GM12878 (cell line): ENCODE results near the gene TAAR2. TPM values are rescaled to one million over a fixed set of nuclear protein-coding genes. Genes with fewer than 3 reads are reported as not detected.

Experiments
- ATAC-seq: fragments of 200-7000 bp; cut with Tn5 transposase; 3 replicates; pipeline ENCODE4 v1.9.1; 2020; ENCODE audit warnings: mild to moderate bottlenecking, moderate library complexity
- BruUV-seq: library from RNA; stranded (reverse); fragments of 400-500 nt; replicated peaks from 2 replicates; lab custom pipeline; 2021; lab: Mats Ljungman, UMichigan
- CTCF ChIA-PET: fragments of 300-600 bp; sonication (Branson Sonifier 250); formaldehyde crosslinking; extraction: SDS; loops from one replicate; lab custom pipeline; 2021; ENCODE audit warnings: inconsistent platforms; lab: Yijun Ruan, JAX
- POLR2A ChIA-PET: fragments of 350-600 bp; formaldehyde crosslinking; extraction: SDS; loops from one replicate; lab custom pipeline; 2021; ENCODE audit warnings: inconsistent platforms; lab: Charles Lee
- RAD21 ChIA-PET: fragments of 300-600 bp; sonication (Branson Sonifier 250); formaldehyde crosslinking; loops from one replicate; lab custom pipeline; 2023; ENCODE audit warnings: antibody characterized with exemption; ENCODE audit not compliant: unreplicated experiment; lab: Charles Lee
- SMC1A ChIA-PET: fragments of 300-600 bp; sonication (Branson Sonifier 250); formaldehyde crosslinking; loops from one replicate; lab custom pipeline; 2023; ENCODE audit not compliant: unreplicated experiment, uncharacterized antibody; lab: Charles Lee
- DNase-seq: peaks from one replicate; pipeline ENCODE4 v3.0.0-alpha.2; 2011; ENCODE audit warnings: low read depth, low spot score
- FAIRE-seq: peaks from 3 replicates; lab custom pipeline; 2011; peaks lifted over from hg19 to GRCh38; lab: Jason Lieb, UNC
- H2AFZ ChIP-seq: 2 replicates; pipeline ENCODE4 v1.6.0; 2011; ENCODE audit warnings: low read depth, low read length, control low read depth; ENCODE audit not compliant: control insufficient read depth
- H3K27ac ChIP-seq: 2 replicates; pipeline ENCODE4 v1.5.1; 2011; ENCODE audit warnings: control low read depth; ENCODE audit not compliant: control insufficient read depth, insufficient read depth
- H3K27me3 ChIP-seq, 2 experiments: replicated peaks in 1 of 2; 2 replicates each; pipeline versions ENCODE4 v1.6.0 to v1.6.1; 2011; ENCODE audit warnings: low read length in 1 of 2; ENCODE audit not compliant: control insufficient read depth in 2 of 2, insufficient read depth in 2 of 2
- H3K36me3 ChIP-seq, 2 experiments: 2 replicates each; pipeline ENCODE4 v1.5.1; 2011; ENCODE audit warnings: low read length in 1 of 2; ENCODE audit not compliant: control insufficient read depth in 2 of 2, insufficient read depth in 2 of 2
- H3K4me1 ChIP-seq: 2 replicates; pipeline ENCODE4 v1.6.1; 2011; ENCODE audit warnings: mild to moderate bottlenecking, low read length, moderate library complexity, mixed read lengths; ENCODE audit not compliant: control insufficient read depth, insufficient read depth
- H3K4me2 ChIP-seq: 2 replicates; pipeline ENCODE4 v1.6.0; 2011; ENCODE audit warnings: control low read depth; ENCODE audit not compliant: control insufficient read depth, insufficient read depth
- H3K4me3 ChIP-seq: fragments of 200-600 bp; sonication (generic); 2 replicates; pipeline ENCODE4 v1.5.1; 2016
- H3K79me2 ChIP-seq: 2 replicates; pipeline ENCODE4 v1.6.0; 2011; ENCODE audit warnings: low read length; ENCODE audit not compliant: control insufficient read depth, insufficient read depth
- H3K9ac ChIP-seq: 2 replicates; pipeline ENCODE4 v1.8.0; 2011; ENCODE audit warnings: low read length, control low read depth, mixed read lengths; ENCODE audit not compliant: control insufficient read depth, insufficient read depth
- H3K9me3 ChIP-seq: replicated peaks from 3 replicates; pipeline ENCODE4 v1.5.1; 2011; ENCODE audit warnings: mild to moderate bottlenecking, low read length; ENCODE audit not compliant: control insufficient read depth, insufficient read depth
- H4K20me1 ChIP-seq: 2 replicates; pipeline ENCODE4 v1.6.0; 2011; ENCODE audit not compliant: control insufficient read depth, insufficient read depth
- BCL11A ChIP-seq: IDR thresholded peaks from 2 replicates; pipeline ENCODE4 v1.6.1; 2011; ENCODE audit warnings: low read depth, low read length
- CEBPB ChIP-seq, 2 experiments: fragments of 150-350 bp in 1 of 2; IDR thresholded peaks; 2 replicates each; pipeline ENCODE4 v1.6.1; 2012 to 2014; ENCODE audit warnings: low read depth in 2 of 2, low read length in 2 of 2, borderline replicate concordance in 1 of 2, inconsistent platforms in 1 of 2
- DPF2 ChIP-seq: fragments of 450-650 bp; IDR thresholded peaks from 2 replicates; pipeline ENCODE4 v1.6.1; 2017; ENCODE audit warnings: mild to moderate bottlenecking
- MEF2B ChIP-seq: fragments of 450-650 bp; IDR thresholded peaks from 2 replicates; pipeline ENCODE4 v1.6.1; 2018; ENCODE audit warnings: mild to moderate bottlenecking, moderate library complexity; ENCODE audit not compliant: partially characterized antibody, poor library complexity, severe bottlenecking
- NFYA ChIP-seq: IDR thresholded peaks from 2 replicates; pipeline ENCODE4 v1.6.1; 2011; ENCODE audit warnings: low read depth, mild to moderate bottlenecking, low read length, improper control_type of control experiment, borderline replicate concordance
- NR2C2 ChIP-seq: IDR thresholded peaks from 2 replicates; pipeline ENCODE4 v1.6.1; 2011; ENCODE audit warnings: borderline replicate concordance, low read depth; ENCODE audit not compliant: control insufficient read depth, insufficient read length
- PML ChIP-seq: IDR thresholded peaks from 2 replicates; pipeline ENCODE4 v1.6.1; 2012; ENCODE audit warnings: low read length, inconsistent platforms
- POLR2A ChIP-seq: IDR thresholded peaks from 2 replicates; pipeline ENCODE4 v1.6.1; 2011; ENCODE audit warnings: low read depth, mild to moderate bottlenecking, low read length
- RB1 ChIP-seq: fragments of 450-650 bp; formaldehyde crosslinking; IDR thresholded peaks from 2 replicates; pipeline ENCODE4 v1.6.1; 2017; ENCODE audit warnings: mild to moderate bottlenecking, borderline replicate concordance
- RUNX3 ChIP-seq: IDR thresholded peaks from 2 replicates; pipeline ENCODE4 v1.6.1; 2012; ENCODE audit warnings: low read length, inconsistent platforms
- SIX5 ChIP-seq: IDR thresholded peaks from 2 replicates; pipeline ENCODE4 v1.6.1; 2011; ENCODE audit warnings: mild to moderate bottlenecking, low read depth, low read length, moderate library complexity; ENCODE audit not compliant: severe bottlenecking
- STAT3 ChIP-seq: IDR thresholded peaks from 2 replicates; pipeline ENCODE4 v1.6.1; 2011; ENCODE audit warnings: low read depth, low read length, improper control_type of control experiment
- YY1 ChIP-seq: IDR thresholded peaks from 2 replicates; pipeline ENCODE4 v1.6.1; 2011; ENCODE audit warnings: low read depth, mild to moderate bottlenecking, low read length
- ZNF217 ChIP-seq: fragments of 450-650 bp; IDR thresholded peaks from 2 replicates; pipeline ENCODE4 v1.6.1; 2017; ENCODE audit warnings: antibody characterized with exemption, mild to moderate bottlenecking
- ZNF274 ChIP-seq: IDR thresholded peaks from one replicate; pipeline ENCODE4 v1.8.0; 2011; ENCODE audit not compliant: insufficient read length, insufficient read depth
- ZNF592 ChIP-seq: fragments of 450-650 bp; IDR thresholded peaks from 2 replicates; pipeline ENCODE4 v1.6.1; 2017; ENCODE audit warnings: mild to moderate bottlenecking, moderate library complexity
- ZNF687 ChIP-seq: fragments of 450-650 bp; IDR thresholded peaks from 2 replicates; pipeline ENCODE4 v1.6.1; 2017; ENCODE audit warnings: mild to moderate bottlenecking, moderate library complexity
- WGBS: methylation state at CpG from one replicate; pipeline ENCODE4 v1.1.6; 2016; ENCODE audit warnings: low lambda C conversion rate; ENCODE audit not compliant: insufficient replicate concordance, insufficient coverage; ENCODE audit errors: missing lambda C conversion rate; 5-methylcytosine and 5-hydroxymethylcytosine counted together
- in situ Hi-C: fragments of 300-500 bp; cut with MboI; formaldehyde crosslinking; loops from 9 replicates; pipeline ENCODE4 v1.14.3; 2018; ENCODE audit warnings: mixed read lengths
- intact Hi-C: fragments of 100-400 bp; cut with micrococcal nuclease; formaldehyde crosslinking; loops from one replicate; pipeline ENCODE4 v1.14.2; 2022; ENCODE audit not compliant: unreplicated experiment
- polyA plus RNA-seq, 11 experiments: library from polyadenylated mRNA; depleted of rRNA in 4 of 11; unstranded in 6 of 11; stranded (reverse) in 5 of 11; fragments of >200 nt; fragmentation: Nextera tagmentation in 4 of 11; fragmentation: Illumina TruSeq in 1 of 11; extraction: Ambion mirVana in 4 of 11; extraction: Trizol in 1 of 11; gene quantifications; 1 replicate in 1 of 11; 2 replicates in 10 of 11; pipeline versions ENCODE4 v1.2.1 to v1.2.3, GENCODE V29; 2011 to 2016; ENCODE audit warnings: inconsistent platforms in 2 of 11, missing spikeins in 2 of 11, low read depth in 1 of 11
- total RNA-seq, 4 experiments: library from RNA; depleted of rRNA in 3 of 4; stranded (reverse); fragments of >200 nt in 3 of 4; fragmentation: Illumina TruSeq in 1 of 4; extraction: Trizol in 1 of 4; gene quantifications; 2 replicates each; pipeline versions ENCODE4 v1.2.1 to v1.2.3, GENCODE V29; 2013 to 2021

TAAR2 gene
- total and polyA plus RNA-seq, 10 of the 15 experiments (the other 5 are each of a cell fraction or from before 2014, with no cell fraction given), result not detected

- ATAC-seq (no peak), FAIRE-seq (no peak), DNase-seq (no peak)
- BruUV-seq, result no TSS peak
- no peaks in the 10 kb centered on the region for H4K20me1 ChIP-seq
- H3K79me2 ChIP-seq, result no peaks in the 10 kb centered on the region
- no peaks in the 10 kb centered on the region for H3K9me3 ChIP-seq
- in situ Hi-C loops (no loop called here), intact Hi-C loops (loop anchor here (10.0 kb wide), 1 partner anchor 381 kb away; no protein-coding TSS in a partner anchor)
- H3K36me3 ChIP-seq, result no peaks in the 10 kb centered on the region
- TF ChIP-seq ZNF592, result no peak
- TF ChIP-seq RB1, result no peak
- TF ChIP-seq YY1, result no peak
- TF ChIP-seq ZNF687, result no peak
- TF ChIP-seq POLR2A, result no peak
- no peak for TF ChIP-seq NFYA
- no peak for TF ChIP-seq ZNF217
- no peak for TF ChIP-seq BCL11A
- TF ChIP-seq DPF2, result no peak
- no peak for TF ChIP-seq ZNF274
- no peak for TF ChIP-seq MEF2B
- TF ChIP-seq STAT3, result no peak
- TF ChIP-seq CEBPB (IDR thresholded peaks at IDR 0.05; ENCODE audit: borderline replicate concordance in 1 of 2, low read depth in 2 of 2, low read length in 2 of 2), result no peak
- TF ChIP-seq NR2C2, result no peak
- no peak for TF ChIP-seq RUNX3
- no peak for TF ChIP-seq SIX5
- no peak for TF ChIP-seq PML
- no peak overlapping the region for H2AFZ ChIP-seq
- POLR2A ChIA-PET, result no interaction called here
- 68% methylated on average over 4 of the region's 4 CpGs for WGBS
- CTCF ChIA-PET, result interaction anchor here (0.9 to 7.0 kb wide), 5 partner anchors 100 to 150 kb away, joined by 3 to 141 read pairs (median 4); partner anchors contain the start of gene SLC18B1
- H3K4me1 ChIP-seq, result no peaks in the 10 kb centered on the region
- no peaks in the 10 kb centered on the region for H3K27me3 ChIP-seq
- H3K4me2 ChIP-seq, result no peak overlapping the region
- H3K4me3 ChIP-seq, result no peak overlapping the region
- SMC1A ChIA-PET, result interaction anchor here (0.8 to 6.0 kb wide), 4 partner anchors 62 to 104 kb away, joined by 3 to 100 read pairs (median 3); no protein-coding TSS in a partner anchor
- RAD21 ChIA-PET, result interaction anchor here (1.2 kb wide), 1 partner anchor 157 kb away, joined by 4 read pairs; no protein-coding TSS in a partner anchor
- H3K9ac ChIP-seq, result no peak overlapping the region
- H3K27ac ChIP-seq, result no peak overlapping the region
Observed at GRCh38 chr6:132666118-132666517, 42.0 kb upstream of the TAAR2 start.
